GM12874 (cell line): ENCODE results near the gene KCNS3.

Source experiments
- TF ChIP-seq, protein P1 (sequence below): IDR thresholded peaks from 2 replicates; pipeline ENCODE4 v1.5.1; 2011; ENCODE audit warnings: low read depth, mild to moderate bottlenecking, control low read depth, low read length, moderate library complexity; ENCODE audit not compliant: insufficient read depth

Gene KCNS3

DNA sequence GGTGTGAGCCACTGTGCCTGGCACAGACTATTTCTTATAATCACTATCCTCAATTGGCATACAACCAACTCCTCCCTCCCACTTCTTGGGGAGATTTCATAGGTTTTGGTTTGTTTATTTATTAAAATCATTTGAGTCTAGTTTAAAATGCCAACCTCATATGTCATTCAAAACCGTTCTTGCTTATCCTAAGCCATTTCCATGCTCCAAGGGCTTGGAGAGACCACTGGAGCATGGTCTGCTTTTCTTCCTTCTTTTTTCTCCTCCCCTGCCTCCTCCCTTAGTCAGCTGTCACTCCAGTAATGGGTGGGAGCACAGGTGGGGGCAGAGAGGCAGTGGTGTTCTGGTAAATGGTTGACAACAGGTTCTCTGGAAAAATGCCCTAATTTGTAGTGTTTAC lies 20.4 kb upstream of the KCNS3 start:
- TF ChIP-seq, protein P1, sequence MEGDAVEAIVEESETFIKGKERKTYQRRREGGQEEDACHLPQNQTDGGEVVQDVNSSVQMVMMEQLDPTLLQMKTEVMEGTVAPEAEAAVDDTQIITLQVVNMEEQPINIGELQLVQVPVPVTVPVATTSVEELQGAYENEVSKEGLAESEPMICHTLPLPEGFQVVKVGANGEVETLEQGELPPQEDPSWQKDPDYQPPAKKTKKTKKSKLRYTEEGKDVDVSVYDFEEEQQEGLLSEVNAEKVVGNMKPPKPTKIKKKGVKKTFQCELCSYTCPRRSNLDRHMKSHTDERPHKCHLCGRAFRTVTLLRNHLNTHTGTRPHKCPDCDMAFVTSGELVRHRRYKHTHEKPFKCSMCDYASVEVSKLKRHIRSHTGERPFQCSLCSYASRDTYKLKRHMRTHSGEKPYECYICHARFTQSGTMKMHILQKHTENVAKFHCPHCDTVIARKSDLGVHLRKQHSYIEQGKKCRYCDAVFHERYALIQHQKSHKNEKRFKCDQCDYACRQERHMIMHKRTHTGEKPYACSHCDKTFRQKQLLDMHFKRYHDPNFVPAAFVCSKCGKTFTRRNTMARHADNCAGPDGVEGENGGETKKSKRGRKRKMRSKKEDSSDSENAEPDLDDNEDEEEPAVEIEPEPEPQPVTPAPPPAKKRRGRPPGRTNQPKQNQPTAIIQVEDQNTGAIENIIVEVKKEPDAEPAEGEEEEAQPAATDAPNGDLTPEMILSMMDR, result no peak

DNA sequence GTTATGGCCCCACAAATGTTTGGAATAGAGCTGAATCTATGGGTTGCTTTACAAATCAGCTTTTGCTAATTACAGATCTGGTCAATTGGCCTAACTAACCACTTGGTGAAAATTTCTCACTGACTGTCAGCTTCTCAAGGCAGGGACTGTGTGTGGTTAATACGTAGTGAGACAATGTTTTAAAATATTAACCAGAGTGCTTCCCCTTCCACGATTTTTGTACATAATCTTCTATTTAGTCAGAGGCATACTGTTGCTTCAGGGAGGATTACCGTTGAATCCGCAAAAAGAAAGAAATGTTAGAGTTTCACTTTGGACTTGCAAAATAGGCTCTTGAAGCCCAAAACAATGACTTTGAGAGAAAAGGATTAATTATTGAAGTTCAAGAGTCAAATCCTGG lies 14.9 kb upstream of the KCNS3 start:
- TF ChIP-seq, protein P1, result no peak

DNA sequence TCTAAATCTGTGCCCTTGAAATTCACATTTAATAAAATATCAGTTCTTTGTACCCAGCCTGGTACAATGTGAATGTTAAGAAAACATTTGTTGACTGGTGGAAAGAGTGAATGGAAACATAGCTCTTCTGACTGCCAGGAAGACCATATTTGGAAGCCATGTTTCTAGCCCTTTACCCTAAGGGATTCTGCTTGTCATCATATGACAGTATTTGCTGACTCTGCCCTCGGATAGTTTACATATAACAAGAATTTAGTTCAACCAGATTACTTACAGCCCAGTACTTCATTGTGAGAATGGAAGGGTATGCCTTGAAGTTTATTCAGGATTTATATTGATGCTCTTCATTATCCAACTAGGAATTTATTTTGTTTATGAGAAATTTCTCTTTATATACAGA lies 13.8 kb upstream of the KCNS3 start:
- TF ChIP-seq, protein P1, result no peak

DNA sequence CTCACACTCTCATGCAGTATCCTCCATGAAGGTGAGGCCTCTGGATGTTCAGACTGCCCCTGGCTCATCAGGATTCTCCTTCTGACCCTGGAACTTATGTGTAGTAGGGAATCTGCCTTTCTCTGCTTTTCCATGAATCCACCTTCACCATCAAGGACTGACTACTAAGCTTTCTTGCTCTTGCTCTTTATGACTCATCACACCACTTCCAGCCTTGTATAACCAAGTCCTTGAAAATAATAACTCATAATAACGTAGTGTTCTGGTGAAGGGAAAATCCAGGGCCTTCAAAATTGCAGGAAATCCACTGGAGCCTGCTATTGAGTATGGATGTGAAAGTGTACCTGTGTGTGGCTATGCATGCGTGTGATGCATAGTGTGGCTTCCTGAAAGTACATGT lies 11.3 kb upstream of the KCNS3 start:
- TF ChIP-seq, protein P1, result no peak

DNA sequence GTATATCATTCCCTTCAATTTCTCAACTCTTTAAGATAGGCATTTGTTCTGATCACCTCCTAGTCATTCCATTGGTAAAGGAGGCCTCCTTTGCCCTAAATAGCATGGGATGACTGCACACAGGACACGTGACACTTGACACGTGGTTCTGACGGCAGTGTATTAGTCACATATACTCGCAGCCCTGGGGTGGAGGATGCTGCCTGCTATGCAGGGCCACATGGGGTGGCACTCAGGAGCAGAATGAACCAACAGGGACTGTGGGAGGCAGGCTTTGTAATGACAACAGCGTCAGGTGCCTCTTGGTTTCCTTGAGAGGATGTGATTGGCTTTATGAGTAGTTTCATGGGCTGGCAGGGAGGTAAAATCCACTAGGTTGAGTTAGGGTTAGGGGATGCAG lies 9.3 kb upstream of the KCNS3 start:
- TF ChIP-seq, protein P1, result no peak

DNA sequence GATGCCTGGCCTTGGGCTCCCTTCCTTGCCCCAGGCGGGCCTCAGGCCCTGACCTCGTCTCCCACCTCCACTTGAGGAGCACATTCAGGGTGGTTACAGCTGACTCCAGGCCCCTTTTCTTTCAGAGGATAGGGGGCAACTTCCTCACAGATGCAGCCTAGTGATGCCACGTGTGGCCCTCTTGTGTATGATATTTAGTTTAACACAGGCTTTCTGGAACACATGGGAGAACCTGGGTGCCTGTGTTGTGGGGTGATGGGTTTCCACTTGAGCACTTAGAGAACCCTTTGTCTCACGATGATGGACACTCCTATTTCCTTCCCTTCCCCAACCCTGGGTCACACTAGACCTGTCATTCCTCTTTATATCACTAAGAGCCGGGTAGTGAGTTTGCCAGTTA lies 6.8 kb upstream of the KCNS3 start:
- TF ChIP-seq, protein P1, result no peak

DNA sequence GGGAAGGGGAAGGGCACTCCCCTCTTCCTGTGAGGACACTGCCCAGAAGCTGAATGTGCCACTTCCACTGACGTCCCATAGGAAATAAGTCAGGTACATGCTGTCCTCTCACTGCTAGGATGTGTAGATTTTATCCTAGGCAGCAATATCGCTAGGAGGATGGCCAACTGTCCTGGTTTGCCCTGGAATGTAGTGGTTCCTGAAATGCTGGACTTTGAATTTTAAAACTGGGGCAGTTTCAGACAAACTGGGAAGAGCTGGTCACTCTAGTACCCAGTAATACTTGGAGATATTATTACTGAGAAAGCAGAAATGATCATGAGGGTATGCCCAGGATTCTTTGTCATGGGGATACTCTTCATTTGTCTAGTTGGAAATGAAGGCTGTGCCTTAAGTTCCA lies 5.4 kb upstream of the KCNS3 start:
- TF ChIP-seq, protein P1, result no peak

DNA sequence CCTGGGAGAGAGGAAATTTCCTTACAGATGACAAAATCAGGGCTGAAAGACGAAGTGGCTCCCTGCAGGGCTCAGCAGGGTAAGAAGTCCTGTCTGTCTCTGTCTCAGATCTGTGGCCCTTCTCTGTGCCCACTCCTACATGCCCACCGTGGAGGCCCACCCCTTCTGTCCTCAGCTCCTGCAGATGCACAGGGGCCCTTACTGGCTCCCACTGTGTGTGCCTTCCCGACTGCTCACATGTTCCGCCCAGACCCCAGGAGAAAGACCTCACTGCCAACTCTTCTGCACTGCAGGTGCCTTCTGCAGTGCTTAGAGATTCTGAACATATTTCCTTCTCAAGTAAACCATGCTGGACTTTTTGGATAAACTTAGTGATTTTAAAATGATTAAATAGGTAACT lies 1.9 kb upstream of the KCNS3 start:
- TF ChIP-seq, protein P1, result no peak
